ENCODE results near the gene NET1.

NET1 gene

DNA sequence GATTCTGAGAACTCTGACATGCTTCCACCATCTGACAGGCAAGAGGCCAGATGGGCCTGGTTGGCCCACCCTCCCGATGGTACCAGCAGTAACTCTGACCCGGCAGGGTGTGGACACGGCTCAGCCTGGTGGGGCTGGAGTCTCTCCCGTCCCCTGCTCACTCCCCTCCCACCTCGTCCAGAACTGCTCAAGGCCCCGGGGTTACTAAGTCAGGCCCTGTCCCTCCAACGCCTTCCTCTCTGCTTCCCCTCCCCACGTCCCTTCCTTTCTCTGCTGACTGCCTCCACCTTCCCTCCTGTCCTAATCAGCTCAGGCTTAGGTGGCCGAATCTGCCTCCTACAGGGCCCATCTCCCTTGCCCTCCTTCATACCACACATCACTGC is 74.5 kb downstream of the NET1 start:
- no peak for DNase-seq

GRCh38 chr10:5488272-5489161 is 76.2 kb downstream of the NET1 start:
- no peak for DNase-seq

DNA sequence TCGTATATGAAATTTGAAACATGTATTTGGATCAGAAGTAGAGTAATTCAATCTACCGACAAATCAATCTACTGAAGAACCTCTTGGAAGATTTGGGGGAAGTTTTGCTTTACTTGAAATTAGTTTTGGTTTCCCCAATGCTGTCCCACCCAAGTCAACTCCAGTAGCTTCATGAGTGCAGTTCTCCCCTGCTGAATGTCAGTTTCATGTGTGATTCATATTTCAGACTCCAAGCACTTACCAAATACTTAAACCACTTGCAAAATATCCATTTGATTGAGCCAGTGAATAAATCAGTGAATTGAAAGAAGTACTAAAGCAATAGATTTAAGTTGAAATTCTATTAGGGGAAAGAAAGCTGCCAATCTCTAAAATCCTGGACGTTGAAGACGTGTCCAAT is 77.7 kb downstream of the NET1 start:
- no peak for DNase-seq

GRCh38 chr10:5490698-5491464 is 78.5 kb downstream of the NET1 start:
- no peak for DNase-seq

- DNase-seq: no peak
Measured at GRCh38 chr10:5491477-5491876, 79.1 kb downstream of the NET1 start.

- DNase-seq: no peak
Measured at GRCh38 chr10:5492322-5492855, 80.0 kb downstream of the NET1 start.

DNA sequence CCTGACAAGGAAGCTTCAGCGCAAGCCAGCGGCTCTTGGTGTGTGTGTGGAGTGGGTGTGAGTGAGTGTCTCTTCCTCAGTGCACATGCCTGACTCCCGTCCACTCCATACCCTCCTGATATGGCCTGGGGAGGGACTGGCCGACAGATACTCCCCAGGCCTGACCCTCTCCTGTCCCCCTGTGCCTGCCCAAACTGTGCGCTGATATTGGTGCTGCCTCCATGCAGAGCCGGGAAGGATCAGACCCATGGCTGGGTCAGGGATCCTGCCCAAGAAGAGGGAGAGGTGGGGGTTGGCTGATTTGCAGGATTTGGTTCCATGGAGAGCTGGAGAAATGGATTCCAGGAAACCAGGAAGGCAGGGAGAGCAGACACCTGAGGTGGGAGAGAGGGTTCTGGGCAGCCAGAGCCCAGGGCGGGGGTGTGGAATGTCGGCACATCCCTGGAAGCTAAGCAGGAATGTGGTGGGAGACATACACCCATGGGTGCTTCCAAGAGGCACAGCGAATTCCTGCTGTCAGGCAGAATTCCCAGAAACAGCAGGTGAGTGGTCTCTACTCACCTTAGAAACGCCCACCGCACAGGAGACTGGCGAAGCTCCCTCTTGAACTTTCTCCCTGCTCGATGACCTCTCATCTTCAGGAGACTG is 80.7 kb downstream of the NET1 start:
- no peak for DNase-seq

GRCh38 chr10:5493691-5494090 is 81.3 kb downstream of the NET1 start:
- no peak for DNase-seq

DNA sequence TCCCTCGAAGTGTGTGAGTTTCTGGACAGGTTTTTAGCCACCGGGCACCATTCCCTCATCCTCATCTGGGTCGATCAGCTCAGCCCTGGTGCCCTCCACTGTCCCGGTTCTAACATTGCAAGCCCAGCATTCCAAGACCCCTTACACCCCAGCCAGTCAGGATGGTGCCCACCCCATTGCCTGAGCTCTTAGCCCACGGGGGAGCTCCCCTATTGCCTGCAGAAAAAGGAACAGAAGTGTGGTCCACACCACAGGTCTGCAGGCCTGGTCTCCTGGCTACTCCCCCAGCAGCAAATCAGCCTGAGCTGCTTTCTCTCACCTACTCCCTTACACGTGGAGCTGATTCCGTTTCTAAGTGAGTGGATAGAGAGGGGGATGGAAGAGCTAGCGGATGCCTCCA is 82.3 kb downstream of the NET1 start:
- DNase-seq: no peak

- no peak for DNase-seq
Measured at GRCh38 chr10:5496261-5497250, 84.2 kb downstream of the NET1 start.

DNA sequence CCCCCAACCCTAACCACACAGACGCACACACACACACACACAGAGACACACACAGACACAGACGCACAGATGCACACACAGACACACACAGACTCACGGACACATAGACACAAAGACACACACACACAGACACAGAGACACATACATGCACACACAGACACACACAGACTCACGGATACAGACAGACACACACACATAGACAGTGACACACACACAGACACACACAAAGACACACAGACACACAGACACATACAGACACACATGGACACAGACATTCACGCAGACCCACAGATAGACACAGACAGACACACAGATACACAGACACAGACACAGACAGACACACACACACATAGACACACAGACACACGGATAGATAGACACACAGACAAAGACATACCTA is 84.9 kb downstream of the NET1 start:
- DNase-seq: no peak

- DNase-seq: no peak
Measured at GRCh38 chr10:5497948-5498730, 85.8 kb downstream of the NET1 start.

DNA sequence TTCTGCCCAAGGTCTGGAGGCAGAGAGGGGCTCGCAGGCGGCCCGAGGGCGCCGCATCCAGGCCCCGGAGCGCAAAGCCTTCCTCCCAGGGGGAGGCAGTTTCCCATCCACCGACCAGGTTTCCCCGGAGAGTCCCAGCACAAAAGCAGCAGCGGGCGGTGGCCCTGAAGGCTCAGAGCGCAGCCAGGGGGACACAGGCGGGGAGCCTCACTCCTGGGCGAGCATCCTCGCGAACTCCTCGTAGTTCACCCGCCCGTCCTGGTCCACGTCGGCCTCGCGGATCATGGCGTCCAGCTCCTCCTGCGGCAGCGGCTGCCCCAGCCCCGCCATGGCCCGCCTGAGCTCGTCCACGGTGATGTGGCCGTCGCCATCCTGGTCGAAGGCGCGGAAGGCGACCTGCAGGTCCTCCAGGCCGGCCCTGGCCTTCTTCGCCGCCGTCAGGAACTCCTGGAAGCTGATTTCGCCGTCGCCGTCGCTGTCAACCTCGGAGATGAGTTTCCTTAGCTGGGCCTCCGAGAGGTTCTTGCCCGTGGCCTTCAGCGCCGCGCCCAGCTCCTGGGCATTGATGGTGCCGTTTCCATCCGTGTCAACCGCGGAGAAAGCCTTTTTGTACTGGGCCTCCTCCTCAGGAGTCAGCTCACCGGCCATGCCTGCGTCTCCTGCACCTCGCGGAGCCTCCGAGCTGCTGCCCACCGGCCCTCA is 86.6 kb downstream of the NET1 start:
- no peak for DNase-seq

DNA sequence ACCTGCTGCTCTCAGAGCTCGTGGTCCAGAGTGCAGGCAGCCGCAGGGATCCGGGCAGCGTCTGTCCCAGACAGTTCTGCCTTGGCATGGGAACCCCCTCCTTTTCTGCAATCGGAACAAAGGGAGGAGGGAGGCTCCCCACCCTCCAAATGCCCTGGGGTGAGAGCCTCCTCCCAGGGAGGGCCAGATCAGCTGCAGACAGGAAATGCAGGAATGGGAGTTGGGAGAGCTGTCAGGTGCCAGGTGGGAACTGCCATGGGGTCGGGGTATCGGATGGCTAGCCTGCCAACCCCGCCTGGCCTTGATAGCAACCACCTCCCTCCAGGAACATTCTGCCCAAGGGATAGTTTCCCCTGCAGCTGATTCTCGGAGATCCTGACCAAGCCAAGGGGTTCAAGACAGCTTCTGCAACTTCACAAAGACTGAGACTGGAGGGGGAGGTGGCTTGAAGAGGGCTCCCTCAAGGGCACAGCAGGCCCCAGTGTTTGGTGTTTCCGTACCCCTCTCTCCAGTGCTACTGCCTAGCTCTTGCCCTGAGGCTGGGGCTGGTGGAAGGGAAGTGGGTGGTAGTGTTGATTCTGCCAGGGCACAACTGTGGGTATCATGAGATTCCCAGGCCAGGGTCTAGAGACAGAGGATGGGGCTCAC is 87.3 kb downstream of the NET1 start, which contains the start of gene CALML5:
Gene CALML5, minus strand, starts transcription at position 78 of the 648 bp plus-strand sequence. CDS start 132 bp downstream, outside the sequence.
- DNase-seq: no peak

GRCh38 chr10:5500162-5500670 is 87.9 kb downstream of the NET1 start:
- no peak for DNase-seq

GRCh38 chr10:5500910-5501309 is 88.6 kb downstream of the NET1 start:
- no peak for DNase-seq

DNA sequence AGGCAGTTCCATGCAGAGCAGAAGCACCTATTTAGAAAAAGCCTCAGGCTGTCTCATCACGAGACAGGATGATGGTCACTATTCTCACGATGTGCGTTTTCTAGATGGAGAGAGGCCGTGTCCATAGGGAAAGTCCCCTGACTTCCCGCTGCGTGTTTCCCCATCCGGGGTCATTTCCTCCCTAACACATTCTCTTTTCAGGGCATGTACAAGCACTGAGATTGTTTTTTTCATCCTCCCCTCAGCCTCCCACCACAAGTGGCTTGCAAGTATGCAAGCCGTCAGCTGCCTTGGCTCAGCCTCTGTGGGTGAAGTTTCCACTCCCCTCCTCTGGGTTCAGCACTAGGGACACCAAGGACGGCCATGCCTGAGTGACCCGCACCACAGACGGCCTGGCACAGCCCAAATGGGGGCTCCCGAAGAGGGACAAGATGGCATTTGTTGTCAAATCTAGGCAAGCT is 89.7 kb downstream of the NET1 start:
- no peak for DNase-seq

DNA sequence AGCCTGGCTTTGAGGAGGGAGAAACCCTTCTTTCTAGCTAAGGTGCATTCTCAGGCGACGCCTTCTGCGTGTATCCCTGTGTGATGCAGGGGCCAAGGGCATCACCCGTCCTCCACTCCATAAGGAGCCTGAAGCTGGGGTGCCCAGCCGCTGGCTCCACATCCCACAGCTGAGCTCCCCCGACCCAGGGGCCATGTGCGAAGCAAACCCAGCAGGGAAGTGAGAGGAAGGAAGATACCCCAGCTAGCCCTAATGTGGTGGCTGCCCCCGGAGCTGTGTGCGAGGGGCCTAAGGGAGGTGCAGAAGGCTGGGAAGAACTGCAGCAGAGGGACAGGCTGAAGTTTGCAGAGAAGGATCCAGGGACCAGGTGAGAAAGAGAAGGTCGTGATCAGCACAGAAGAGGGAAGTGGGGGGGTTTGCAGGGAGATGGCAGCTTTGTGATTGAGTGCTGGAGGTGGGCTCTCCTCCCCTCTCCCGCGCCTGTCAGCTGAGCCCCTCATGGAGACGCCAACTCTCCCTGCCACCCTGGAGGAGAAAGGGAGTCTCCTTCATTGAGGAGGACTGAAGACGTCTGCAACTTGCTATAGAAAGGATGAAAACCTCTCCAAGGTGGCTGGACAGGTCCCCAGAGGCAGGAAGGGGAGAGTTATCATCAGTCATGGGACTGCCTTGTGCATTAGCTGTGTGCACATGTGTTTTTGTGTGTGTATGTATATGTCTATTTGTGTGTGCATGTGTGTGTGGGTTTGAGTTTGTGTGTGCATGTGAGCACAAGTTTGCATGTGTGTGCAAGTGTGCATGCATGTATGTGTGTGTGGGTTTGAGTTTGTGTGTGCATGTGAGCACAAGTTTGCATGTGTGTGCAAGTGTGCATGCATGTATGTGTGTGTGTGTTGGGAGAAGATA is 90.5 kb downstream of the NET1 start:
- DNase-seq: no peak

DNA sequence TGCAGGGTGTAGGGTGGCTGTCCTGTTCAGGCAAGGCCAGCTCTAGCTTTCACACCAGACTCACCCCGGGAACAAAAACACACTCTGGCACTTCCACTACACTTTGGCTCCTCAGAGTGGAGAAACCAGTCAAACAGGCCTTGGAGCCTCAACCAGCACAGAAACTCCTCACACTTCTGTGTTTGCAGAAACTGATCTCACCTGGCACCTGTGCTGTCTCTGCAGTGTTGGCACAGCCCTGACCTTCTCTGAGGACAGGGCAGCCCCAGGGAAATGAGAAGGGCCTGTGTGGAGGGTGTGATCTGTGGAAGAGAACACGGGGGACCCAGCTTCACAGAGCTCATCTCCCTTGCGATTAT is 91.1 kb downstream of the NET1 start:
- no peak for DNase-seq

Data from stimulated activated CD4-positive, alpha-beta T cell treated with anti-CD3 and anti-CD28 coated beads, Interleukin-4, amount 100 ng/mL, for 1 hour (primary cell).